Left kidney (tissue), 8 donors: Measurements from ENCODE around the gene LRRC52. TPM values are rescaled to one million over a fixed set of nuclear protein-coding genes. Genes with fewer than 3 reads are reported as not detected.
A peak's percentile ranks its signal among the peaks of the same experiment; 100 is the strongest.

Experiments used
- DNase-seq: peaks from one replicate; pipeline ENCODE4 v3.0.0-alpha.2; 2013
- long read RNA-seq, 8 donors: transcript quantifications; one replicate each; lab custom pipeline, GENCODE V29; 2026
- polyA plus RNA-seq: library from polyadenylated mRNA; unstranded; fragments of 120-200 nt; gene quantifications from one replicate; pipeline ENCODE4 v1.2.1, GENCODE V29; 2013; ENCODE audit not compliant: insufficient read length

The LRRC52 gene, protein sequence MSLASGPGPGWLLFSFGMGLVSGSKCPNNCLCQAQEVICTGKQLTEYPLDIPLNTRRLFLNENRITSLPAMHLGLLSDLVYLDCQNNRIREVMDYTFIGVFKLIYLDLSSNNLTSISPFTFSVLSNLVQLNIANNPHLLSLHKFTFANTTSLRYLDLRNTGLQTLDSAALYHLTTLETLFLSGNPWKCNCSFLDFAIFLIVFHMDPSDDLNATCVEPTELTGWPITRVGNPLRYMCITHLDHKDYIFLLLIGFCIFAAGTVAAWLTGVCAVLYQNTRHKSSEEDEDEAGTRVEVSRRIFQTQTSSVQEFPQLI
- polyA plus RNA-seq: not detected
- long read RNA-seq, donor 1: 0 reads
- long read RNA-seq, donor 2: 0 reads
- long read RNA-seq, donor 3: 0 reads
- long read RNA-seq, donor 4: 0 reads
- long read RNA-seq, donor 5: 0 reads
- long read RNA-seq, donor 6: 0 reads
- long read RNA-seq, donor 7: 0 reads
- long read RNA-seq, donor 8: 0 reads

DNA sequence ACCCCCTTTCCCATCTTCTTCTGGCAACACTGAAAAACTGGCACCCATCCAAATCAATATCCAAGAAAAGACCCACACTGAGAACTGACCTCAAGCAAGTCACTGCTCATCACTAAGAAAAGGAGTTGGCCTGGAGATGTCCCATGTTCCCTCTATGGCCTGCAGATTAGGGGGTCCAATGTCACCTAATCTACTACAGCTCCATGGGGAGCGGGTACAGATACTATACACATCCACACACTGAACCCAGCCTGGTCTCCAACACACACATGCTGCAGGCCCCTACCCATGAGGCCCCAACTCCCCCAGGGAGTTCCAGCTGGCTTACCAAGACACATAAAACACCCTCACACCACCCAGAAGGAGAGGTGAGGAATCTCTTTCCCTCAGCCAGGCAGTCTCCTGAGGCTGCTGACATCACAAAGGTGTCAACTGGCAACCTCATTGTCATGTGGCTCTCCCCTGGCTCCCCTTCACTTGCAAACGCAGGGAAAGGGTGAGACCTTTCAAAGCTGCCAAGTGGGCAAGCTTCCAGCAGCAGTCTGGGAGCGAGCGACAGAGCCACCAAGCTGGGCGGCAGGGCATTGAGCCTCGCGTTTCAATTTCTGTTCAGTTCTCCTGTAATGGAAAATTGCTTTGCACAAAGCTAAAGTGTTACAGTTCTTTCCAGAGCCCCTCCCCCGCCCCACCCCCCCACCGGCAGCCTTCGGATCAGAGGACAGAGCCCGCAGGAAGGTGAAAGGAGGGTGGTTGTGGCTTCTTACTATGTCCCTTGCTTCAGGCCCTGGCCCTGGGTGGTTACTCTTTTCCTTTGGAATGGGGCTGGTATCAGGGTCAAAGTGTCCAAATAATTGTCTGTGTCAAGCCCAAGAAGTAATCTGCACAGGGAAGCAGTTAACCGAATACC lies at the start of gene LRRC52:
LRRC52 (plus strand) TSS at position 469 of the 907 bp plus-strand sequence; CDS start at position 766, 297 bp downstream.
- DNase-seq: peak; percentile 41

GRCh38 chr1:165494949-165495857 lies 48.6 kb upstream of the LRRC52 start:
- no peak for DNase-seq

- no peak for DNase-seq
Measured at GRCh38 chr1:165495858-165496205, 48.0 kb upstream of the LRRC52 start.

DNA sequence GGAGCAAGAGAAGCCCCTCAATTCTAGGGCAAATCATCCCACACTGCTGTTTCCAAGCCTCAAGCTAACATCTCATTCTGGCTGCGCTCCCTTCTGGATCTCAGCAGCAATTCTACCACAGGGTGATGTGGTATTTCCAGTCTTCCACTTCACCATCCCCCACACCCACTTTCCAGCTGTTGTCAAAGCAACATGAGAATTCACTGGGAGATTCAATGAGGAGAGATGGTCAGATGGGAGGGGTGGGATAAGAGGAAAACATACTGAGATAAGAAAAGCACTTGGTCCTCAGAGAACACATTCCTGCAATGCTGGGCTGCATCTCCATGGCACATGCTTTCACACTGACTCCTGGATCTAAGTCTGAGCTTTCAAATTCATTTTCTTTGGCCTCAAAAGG lies 47.3 kb upstream of the LRRC52 start:
- DNase-seq: no peak

DNA sequence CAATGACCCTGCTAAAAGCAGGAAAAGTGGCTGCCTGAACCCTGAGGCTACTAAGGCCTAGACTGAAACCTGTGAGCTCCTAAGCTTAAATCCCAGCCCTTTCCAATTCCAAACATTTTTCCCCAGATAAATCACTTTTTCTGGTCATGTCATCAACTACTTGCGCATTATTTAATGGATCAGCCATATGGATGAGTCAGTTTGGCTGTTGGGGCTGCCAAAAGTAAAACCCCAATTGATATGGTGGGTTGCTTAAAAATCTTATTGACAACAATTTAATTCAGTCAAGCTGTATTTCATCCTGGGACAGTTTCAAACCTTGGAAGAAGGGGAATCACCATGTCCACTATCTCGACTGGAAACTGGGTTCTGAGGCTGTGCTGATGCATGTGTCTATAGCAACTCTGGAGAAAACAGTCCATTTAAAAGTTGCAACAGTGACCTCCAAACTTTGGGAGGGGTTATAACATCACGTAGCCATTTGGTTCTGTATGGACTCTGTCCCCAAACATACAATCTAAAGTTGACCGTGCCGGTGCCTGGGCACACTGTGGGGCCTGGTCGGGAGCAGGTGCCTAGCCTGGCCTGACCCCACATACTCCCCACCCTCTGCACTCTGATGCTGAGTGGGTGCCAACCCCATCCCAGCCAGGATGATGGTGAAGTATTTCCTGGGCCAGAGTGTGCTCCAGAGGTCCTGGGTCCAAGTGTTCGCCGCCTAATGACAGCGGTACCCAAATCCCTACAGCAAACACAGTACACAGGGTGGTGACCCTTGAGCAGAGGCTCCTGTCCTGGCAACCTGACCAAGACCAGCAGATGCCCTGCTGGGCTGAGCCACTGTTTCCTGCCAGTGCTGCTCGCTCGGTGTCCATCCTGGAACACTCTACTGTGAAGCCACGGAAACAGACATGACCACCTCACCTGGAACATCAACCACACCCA lies 46.5 kb upstream of the LRRC52 start:
- no peak for DNase-seq

GRCh38 chr1:165501330-165501969 lies 42.4 kb upstream of the LRRC52 start:
- DNase-seq: no peak

DNA sequence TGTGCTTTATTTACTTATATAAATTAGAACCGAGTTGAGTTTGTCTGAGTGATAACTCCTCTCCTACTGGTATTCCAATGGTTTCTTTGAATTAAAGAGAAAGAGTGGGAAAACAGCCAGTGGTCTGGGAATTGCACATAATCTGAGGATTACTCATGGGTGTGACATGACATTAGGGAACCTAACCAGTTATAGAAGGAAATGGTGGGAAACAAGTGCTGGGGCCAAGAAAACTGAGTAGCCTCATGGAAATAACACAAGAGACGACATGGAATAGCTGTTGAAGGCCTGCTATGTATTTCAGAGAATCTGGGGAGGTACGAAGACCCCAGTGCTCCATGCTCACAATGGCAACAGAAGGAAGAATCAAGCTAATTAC lies 41.8 kb upstream of the LRRC52 start:
- no peak for DNase-seq

- no peak for DNase-seq
Measured at GRCh38 chr1:165507570-165507969, 36.2 kb upstream of the LRRC52 start.

DNA sequence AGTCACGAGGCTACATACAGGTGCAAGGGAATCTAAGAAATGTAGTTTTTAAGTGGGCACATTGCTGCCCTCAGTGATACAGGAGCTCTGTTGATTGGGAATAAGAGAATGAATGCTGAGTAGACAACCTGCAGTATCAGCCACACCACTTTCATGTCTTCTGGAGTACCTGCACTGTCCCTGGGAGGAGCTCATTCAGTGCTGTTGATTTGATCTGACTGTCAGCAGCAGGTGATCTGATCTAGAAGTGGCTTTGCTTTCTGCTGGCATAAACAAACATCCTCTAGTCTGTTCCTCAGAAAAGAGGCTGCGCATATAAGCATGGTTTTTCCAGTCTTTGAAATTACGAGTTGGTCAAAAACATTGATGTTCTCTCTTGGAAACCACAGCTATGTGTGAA lies 35.5 kb upstream of the LRRC52 start:
- DNase-seq: no peak

- DNase-seq: no peak
Measured at GRCh38 chr1:165512816-165513215, 31.0 kb upstream of the LRRC52 start.

GRCh38 chr1:165516469-165516868 lies 27.3 kb upstream of the LRRC52 start:
- no peak for DNase-seq

DNA sequence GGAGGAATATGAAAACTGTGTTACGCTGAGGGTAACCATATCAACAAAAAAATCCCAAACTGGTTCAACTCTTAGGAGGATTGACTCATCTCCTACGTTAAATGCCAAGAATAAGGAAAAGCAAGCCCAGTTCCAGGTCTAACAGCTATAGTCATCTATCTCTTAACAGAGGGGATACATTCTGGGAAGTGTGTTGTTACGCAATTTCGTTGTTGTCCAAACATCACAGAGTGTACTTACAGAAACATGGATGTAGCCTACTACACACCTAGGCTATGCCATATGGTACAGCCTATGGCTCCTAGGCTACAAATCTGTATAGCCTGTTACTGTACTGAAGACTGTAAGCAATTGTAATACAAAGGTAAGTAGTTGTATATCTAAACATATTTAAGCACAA lies 23.2 kb upstream of the LRRC52 start:
- DNase-seq: no peak

DNA sequence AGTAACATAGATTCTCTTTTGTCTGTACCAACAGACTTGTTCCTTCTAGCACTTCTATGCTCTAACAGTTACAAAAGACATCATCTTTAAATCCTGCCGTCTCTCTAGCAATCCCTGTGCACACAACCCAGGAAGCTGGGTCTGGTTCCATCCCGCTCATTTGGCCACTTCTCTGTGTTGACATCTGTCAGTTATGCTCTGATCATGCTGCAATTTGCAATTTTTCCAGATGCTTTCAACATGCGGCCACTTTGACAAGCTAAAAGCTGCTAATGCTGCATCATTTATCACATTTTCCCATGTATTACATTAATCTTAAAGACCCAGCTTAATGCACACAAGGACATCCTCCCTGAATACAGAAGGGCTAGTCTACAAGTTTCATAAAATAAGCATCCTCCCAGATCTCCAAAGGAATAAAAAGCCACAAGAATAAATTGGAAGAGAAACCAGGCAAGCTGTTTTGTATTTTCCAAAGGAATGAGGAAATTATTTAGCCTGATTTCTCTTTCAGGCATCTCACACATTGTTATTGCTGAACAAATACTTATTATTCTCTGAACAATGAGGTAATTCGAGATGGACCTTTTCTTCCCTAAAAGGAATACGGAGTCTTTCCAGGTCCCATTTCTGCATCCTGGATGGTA lies 19.0 kb upstream of the LRRC52 start:
- no peak for DNase-seq

DNA sequence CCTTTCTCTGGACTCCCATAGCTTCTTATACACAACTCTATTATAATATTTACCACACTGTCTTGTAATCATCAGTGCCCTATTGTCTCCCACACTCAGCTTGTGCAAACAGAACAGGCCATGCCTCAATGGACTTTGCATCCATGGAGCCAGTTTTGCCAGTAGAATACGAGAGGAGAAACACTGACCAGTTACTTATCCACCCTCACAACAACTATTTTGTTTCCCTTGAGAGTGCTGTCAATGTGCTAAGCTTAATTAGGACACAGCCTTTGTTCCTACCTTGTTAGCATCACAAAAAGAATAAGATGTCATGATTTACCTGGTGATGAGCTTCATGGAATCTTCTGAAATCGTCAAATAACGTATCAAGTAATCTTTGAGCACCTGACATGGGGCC lies 18.1 kb upstream of the LRRC52 start:
- no peak for DNase-seq

- no peak for DNase-seq
Measured at GRCh38 chr1:165527251-165528007, 16.4 kb upstream of the LRRC52 start.

- no peak for DNase-seq
Measured at GRCh38 chr1:165531021-165531420, 12.8 kb upstream of the LRRC52 start.

GRCh38 chr1:165532053-165532452 lies 11.7 kb upstream of the LRRC52 start:
- DNase-seq: no peak

DNA sequence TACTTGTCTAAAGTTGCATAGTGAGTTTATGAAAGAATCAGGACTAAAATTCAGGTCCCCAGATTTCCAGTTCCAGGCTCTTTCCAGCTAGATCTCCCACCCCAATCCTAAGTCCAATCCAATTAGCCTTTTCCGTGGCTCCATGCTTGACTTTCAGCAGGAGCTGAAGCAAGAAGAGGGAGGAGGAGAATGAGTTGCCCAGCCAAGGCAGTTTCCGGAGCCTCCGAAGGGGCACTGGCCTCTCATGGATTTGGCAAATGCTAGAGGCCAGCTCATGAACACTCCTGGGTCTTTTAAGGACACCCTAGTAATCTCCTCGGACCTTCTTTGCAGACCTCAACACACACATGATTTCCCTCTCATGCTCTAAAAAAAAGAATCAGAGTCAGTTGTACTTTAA lies 10.5 kb upstream of the LRRC52 start:
- no peak for DNase-seq

GRCh38 chr1:165536016-165536415 lies 7.8 kb upstream of the LRRC52 start:
- no peak for DNase-seq
